ENCODE data around the gene SPNS2.

DNA sequence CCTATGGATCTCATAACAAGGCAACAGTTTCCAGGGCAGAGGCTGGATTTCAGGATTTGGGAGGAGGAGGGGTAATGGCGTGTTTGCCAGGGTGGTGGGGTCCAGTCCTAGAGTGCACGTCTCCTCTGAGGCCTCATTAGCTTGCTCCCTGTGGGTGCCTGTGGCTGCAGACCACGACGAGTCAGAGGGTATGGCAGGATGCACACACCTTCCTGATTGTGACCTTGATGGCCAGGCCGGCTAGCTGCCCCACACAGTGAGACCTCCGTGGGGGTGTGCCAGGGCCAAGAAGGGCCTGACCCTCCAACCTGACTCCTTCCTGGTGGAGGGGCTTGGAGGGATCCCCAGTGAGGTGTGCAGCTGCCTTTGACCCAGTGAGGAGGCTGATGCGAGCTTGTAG, 81.6 kb downstream of the SPNS2 start:
- TF ChIP-seq EZH2 (IDR thresholded peaks at IDR 0.05; ENCODE audit: insufficient read depth, poor library complexity, severe bottlenecking) (no peak), EZH2phosphoT487 (IDR thresholded peaks at IDR 0.05; ENCODE audit: insufficient read depth, low read depth) (no peak)

Data from GM23248 (cell line).